Dermis blood vessel endothelial cell (primary cell): Measurements from ENCODE around the gene TMEM117. TPM values are rescaled to one million over a fixed set of nuclear protein-coding genes. Genes with fewer than 3 reads are reported as not detected.
"Not testable (repeated sequence)": the region's sequence is repeated elsewhere in the genome, so short reads cannot be mapped to it uniquely, and the experiment has no call there.

Source experiments
- DNase-seq: peaks from one replicate; pipeline ENCODE4 v3.0.0; 2010
- total RNA-seq: library from RNA; depleted of rRNA; stranded (reverse); fragments of >200 nt; gene quantifications from 2 replicates; pipeline ENCODE4 v1.2.3, GENCODE V29; 2014

Gene TMEM117
- total RNA-seq, 1 donor from 2014 or later: 4.8 TPM

DNA sequence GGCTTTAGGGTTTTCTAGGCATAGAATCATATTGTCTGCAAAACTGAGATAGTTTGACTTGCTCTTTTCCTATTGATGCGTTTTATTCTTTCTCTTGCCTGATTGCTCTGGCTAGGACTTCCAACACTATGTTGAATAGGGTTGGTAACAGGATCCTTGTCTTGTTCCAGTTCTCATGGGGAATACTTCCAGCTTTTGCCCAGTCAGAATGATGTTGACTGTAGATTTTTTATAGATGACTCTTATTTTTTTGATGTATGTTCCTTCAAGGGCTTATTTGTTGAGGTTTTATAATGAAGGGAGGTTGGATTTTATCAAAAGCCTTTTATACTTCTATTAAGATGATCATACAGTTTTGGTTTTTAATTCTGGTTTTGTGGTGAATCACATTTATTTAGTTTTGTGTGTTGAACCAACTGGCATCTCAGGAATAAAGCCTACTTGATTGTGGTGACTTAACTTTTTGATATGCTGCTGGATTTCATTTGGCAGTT is 478.2 kb downstream of the TMEM117 start:
- no peak for DNase-seq

DNA sequence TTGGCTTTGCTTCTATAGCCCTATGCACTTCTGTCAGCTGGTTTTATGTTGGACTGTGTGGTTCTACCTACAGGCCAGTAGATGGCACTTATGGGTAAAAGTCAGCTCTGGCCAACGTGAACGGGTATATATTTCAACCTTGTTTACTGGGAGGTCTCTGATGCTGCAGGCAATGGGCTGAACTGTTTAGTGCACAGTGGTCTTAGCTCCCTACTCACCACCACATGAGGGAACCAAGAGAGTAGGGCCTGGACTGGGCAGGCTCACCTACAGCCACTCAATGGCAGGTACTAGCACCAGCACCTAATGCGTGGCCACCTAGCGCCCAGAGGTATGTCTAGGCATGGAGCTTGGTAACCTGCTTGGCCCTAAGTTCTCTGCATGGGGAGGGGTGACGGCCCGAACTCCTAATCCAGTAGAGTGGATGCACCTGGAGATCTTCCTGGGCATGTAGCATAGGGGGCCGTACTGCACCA is 481.8 kb downstream of the TMEM117 start:
- DNase-seq: no peak

DNA sequence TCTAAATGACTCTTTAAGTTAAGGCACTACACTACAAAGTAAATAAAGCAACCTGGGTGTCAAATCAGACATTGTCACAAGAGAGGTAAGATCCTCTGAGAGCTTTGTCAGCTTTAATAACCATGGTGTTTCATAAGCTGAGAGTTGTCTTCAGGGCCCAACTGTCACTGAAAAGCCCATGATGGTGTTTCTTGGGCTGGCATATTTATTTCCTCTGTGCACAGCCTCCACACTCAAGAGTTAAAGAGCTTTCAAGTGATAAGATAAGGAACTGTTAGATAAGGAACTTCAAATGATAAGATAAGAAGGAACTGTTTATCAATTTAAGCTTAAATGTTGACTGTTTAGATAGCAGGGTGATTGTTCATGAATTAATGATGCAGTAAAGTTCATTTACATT is 495.4 kb downstream of the TMEM117 start:
- DNase-seq: no peak

GRCh38 chr12:44334347-44334746 is 498.5 kb downstream of the TMEM117 start:
- no peak for DNase-seq

DNA sequence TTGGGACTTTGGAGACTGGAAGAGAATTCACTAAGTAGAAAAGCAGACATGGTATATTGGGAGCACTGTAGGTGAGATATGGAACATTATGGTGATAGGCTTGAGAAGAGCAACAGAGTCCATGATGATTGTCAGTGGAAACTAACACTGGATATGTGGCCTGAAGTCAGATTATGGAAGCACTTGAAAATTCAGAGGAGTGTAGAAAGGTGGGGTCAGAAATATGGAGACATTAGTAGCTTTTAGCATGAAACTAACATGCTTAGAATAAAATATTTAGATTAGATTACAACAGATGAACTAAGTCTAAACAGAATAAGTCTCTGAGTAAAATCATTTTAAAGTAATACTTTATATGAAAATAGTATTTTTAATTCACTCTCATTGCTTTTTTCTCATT is 499.1 kb downstream of the TMEM117 start:
- no peak for DNase-seq

DNA sequence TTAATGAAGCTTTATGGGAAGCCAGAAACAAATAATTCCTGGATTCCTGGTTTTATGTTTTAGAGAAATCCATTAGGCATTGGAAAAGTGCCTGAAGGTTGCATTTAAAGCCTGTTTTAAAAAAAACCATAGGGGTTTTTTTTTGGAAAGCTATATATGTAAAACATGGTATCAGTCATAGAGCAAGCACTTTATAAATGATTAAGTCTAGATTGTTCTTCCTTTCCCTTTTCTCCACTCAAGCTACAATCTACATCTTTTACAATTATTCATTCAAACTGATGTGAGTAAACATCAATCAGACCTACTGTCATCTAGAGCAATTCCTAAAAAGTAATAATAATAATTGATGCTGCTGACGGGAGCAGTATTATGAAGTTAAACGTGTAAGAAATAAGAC is 500.7 kb downstream of the TMEM117 start:
- DNase-seq: no peak

DNA sequence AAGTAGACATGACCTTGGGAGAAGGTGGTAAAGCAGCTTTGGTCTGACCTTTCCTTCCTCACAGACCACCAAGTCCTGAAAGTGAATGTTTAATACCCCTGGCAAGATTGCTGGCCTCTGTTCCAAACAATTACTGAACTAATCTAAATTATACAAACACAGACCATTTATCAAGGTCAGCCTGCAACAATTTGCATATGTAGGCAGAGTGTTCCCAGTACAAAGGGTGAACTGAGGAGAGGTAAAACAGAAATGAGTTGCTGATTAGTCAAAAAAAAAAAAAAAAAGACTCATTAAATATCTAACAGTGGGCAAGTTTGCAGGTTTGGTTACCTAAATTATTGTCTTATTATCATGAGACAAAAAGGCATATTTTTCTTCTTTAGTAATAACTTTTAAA is 506.5 kb downstream of the TMEM117 start:
- DNase-seq: no peak

GRCh38 chr12:44347145-44347544 is 511.3 kb downstream of the TMEM117 start:
- no peak for DNase-seq

DNA sequence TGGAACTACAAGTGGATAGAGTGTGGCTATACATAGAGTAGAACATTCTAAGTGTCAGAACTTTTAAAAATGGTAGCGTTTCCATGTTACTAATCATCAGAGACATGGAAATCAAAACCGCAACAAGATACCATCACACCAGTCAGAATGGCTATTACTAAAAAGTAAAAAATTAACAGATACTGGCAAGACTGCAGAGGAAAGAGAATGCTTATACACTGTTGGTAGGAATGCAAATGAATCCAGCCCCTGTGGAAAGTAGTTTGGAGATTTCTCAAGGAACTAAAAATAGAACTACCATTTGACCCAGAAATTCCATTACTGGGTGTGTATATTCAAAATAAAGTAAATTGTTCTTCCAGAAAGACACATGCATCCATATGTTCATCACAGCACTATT is 521.6 kb downstream of the TMEM117 start:
- no peak for DNase-seq

- no peak for DNase-seq
Observed at GRCh38 chr12:44358636-44359035, 522.8 kb downstream of the TMEM117 start.

DNA sequence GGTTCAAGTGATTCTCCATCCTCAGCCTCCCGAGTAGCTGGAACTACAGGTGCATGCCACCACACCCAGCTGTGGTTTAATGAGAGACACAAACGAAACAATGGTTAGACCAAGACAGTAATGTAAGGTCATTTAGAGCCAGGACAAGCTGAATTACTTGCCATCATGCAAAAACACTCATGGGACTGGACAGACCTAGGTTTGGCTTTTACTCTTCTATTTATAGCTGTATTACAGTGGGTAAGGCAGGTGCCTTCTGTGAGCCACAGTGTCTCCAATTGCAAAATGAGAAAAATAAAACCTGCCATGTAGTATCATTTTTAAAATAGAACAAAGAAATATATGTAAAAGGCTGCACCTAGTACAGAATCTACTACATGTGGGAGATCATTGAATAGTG is 527.1 kb downstream of the TMEM117 start:
- DNase-seq: no peak

DNA sequence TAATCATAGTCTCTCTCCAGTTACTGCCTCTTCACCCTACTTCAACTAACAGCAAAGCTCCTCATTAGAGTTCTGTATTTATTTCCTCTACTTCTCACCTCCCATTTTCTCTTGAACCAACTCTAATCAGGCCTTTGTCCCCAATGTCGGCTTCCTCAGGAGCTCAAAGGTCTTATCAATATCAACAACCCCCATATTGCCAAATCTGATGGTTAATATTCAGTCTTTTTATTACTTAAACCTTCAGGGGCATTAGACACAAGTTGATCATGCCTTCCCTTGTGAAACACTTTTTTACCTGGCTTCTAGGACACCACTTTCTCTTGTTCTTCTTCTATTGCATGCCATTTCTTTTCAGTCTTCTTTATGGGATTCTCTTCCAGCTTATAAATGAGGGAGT is 531.3 kb downstream of the TMEM117 start:
- no peak for DNase-seq

GRCh38 chr12:44367916-44368315 is 532.0 kb downstream of the TMEM117 start:
- DNase-seq: no peak

DNA sequence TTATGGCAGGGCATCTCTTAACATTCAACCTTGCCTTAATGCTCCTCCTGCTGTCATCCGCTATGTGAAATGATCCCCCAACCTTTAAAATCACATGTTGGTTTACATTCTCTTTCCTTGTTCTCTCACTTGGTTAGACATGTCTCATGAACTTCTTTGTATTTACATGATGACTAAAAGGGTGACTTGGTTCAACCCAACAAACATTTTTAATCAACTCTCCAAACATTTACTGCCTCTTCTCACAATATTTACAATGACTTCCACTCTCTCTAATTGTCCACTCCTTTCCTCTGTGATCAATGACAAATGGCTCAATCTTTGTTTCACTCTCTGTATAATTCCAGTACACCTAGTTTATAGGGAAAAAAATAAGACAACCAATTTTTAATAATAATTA is 534.1 kb downstream of the TMEM117 start:
- no peak for DNase-seq

- no peak for DNase-seq
Observed at GRCh38 chr12:44370982-44371381, 535.1 kb downstream of the TMEM117 start.

DNA sequence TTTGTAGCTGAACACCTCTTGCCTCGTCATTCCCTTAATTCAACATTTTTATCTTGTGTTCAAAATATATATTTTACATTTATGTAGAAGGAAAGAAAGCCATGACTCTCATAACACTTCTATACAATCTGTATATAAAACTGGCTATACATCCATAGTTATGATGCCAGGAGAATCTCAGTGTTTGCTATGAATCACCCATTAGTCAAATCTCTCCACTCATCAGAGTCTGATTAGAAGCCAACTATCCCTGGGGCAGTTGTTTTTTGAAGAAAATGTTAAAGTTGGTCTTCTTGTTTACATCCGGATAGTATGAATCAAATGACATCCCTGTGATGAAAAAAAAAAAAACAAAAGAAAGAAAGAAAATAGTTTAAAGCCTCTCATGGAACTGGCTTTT is 536.4 kb downstream of the TMEM117 start:
- no peak for DNase-seq

DNA sequence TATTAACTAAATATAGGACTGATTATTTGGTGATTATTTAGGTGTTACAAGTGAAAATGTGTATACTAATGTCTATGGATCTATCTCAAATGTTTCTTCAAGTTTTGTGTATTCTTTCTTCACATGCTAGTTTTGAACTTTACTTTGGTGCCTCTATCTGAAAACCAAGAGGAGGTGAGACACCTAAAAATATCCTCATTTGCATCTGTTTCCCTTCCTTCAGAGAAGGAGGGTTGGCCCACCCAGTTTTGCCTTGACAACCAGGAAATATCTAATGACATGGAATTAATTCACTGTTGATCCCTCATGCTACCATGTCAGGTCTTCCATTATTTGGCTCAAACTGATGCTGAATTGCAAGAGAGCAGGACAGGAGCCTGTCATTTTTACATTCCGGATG is 539.8 kb downstream of the TMEM117 start:
- DNase-seq: no peak

DNA sequence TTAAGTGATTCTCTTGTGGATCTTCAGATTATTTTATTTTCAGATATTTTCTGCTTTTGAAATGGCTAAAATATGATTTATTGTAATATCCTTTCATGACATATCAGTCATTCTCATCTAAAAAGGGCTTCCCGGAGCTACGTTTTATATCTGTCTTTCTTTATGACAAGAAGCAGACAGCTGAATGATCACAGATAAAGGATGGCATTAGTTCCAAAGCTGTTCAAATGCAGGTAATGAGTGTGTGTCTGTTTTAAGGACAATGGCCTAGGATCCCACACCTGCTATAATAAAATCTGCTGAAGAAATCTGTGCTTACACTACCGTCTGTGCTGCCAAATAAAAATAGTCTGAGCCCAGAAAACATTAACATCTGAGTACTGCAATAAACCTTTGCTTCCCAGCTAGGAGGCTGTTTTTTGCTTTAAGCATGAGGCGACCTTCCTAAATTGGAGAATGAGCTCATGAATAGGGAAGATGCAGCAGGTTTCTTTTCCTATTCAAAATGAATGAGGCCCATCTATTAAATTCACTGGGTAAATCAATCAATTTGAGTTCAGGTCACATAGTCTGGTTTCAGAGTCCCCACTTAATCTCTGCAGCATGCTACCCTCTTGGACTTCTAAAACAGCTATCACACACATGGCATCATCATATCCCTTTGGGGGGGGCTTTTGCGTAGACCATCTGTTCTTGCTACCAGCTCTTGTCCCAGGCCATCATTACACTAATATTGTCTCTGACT is 541.7 kb downstream of the TMEM117 start:
- DNase-seq: no peak

- not testable (repeated sequence) for DNase-seq
Observed at GRCh38 chr12:44379113-44379512, 543.2 kb downstream of the TMEM117 start.

DNA sequence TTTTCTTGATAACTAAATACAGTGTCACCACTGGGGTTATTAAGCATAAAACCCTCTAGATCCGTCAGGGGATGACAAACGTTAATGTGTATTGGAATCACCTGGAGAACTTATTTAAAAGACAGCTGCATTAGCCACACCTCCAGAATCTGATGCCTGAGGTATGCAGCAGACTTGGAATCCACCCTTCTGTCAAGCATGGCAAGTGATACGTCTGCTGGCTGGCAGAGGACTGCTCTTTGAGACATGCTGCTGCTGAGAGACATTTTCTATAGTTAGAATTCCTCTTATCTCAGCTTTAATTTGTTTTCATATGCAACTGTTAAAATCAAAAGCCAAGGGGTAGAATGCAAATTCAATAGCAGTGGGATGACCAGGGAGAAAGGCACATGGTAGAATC is 544.0 kb downstream of the TMEM117 start:
- DNase-seq: no peak

DNA sequence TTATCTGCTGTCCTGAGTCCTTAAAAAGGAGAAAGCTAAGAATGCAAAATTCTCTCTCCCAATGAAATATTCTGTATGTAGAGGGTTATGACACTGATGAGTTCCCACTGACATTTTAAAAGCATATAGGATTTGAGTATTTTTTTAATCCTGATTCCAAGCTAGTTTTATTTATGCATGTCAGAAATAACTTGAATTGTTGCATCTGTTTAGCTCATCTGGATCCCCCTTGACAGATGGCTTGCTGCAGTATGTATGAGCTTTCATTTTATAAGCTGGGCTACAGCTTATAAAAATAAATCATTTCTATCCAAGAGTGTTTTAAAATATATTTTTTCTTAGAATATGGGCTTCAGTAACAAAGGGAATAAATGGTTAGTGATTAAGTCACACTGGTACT is 545.0 kb downstream of the TMEM117 start:
- no peak for DNase-seq

DNA sequence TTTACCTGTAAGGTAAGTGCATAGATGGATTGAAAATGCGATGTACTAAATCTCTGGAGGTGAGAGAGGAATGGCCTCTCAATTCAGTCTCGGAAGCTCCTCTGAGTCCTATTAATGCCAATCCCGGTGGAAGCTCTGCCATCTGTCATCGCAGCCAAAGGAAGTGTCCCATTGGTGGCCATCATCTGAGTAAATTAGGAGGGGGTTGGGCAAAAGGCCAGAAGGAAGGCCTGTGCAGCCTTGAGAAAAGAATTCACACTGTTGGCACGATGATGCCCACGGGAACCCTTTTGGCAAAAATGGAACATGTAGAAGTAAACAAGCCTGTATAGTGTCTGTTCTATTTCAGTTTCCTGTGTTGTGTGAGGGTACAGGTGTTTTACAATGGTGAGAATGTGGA is 545.5 kb downstream of the TMEM117 start:
- DNase-seq: no peak

- no peak for DNase-seq
Observed at GRCh38 chr12:44384136-44384535, 548.3 kb downstream of the TMEM117 start.

DNA sequence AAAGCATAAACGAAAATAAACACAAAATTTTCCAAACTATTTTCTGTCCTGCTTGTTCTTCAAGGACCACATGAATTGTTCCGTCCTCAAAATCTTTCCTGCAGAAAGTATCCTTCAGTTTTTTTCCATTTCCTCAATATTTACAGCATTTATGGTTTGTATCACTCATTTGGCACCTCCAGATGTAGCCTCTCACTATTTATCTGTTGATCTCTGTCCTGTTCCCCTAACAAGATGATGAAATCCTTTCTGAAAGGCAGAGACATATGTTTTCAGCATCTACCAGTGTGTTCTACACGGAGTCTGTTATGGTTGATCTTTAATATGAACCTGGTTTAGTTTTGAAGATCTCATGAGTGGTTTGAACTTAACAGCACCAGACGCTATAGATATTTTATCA is 550.1 kb downstream of the TMEM117 start:
- DNase-seq: no peak

GRCh38 chr12:44387581-44387980 is 551.7 kb downstream of the TMEM117 start:
- no peak for DNase-seq
